K562 (cell line): ENCODE results near the gene MED19. TPM values are rescaled to one million over a fixed set of nuclear protein-coding genes. Genes with fewer than 3 reads are reported as not detected.

Source experiments
- BACH1 ChIP-seq: fragments of 200-800 bp; sonication (Bioruptor generic); IDR thresholded peaks from 2 replicates; pipeline ENCODE4 v1.6.1; 2016; ENCODE audit warnings: missing genetic modification characterization, missing compliant biosample characterization
- GABPB2 ChIP-seq: fragments of 250-450 bp; sonication (Bioruptor Pico); conservative IDR thresholded peaks from 2 replicates; pipeline ENCODE4 v1.5.1; 2021; ENCODE audit warnings: mild to moderate bottlenecking
- HOXB6 ChIP-seq: fragments of 250-450 bp; sonication (Bioruptor Pico); IDR thresholded peaks from 2 replicates; pipeline ENCODE4 v1.5.1; 2022; ENCODE audit warnings: mild to moderate bottlenecking, borderline replicate concordance
- ILF3 ChIP-seq: fragments of 450-650 bp; IDR thresholded peaks from 2 replicates; pipeline ENCODE4 v1.6.1; 2018; ENCODE audit warnings: antibody characterized with exemption, mild to moderate bottlenecking, moderate library complexity, borderline replicate concordance
- KDM1A ChIP-seq, 2 experiments: fragments of 450-650 bp; IDR thresholded peaks; 2 replicates each; pipeline ENCODE4 v1.6.1; 2016; ENCODE audit warnings: mild to moderate bottlenecking in 2 of 2
- KDM4B ChIP-seq, 2 experiments: fragments of 450-650 bp in 1 of 2; sonication (generic) in 1 of 2; IDR thresholded peaks; 2 replicates each; pipeline ENCODE4 v1.6.1; 2016 to 2017; ENCODE audit warnings: borderline replicate concordance in 2 of 2, antibody characterized with exemption in 1 of 2, low read depth in 1 of 2, mild to moderate bottlenecking in 1 of 2
- MXI1 ChIP-seq: IDR thresholded peaks from 2 replicates; pipeline ENCODE4 v1.6.1; 2011; ENCODE audit warnings: low read depth, mild to moderate bottlenecking, improper control_type of control experiment, low read length
- NONO ChIP-seq, 2 experiments: fragments of 200-400 bp in 1 of 2; fragments of 450-650 bp in 1 of 2; formaldehyde crosslinking in 1 of 2; IDR thresholded peaks; 2 replicates each; pipeline ENCODE4 v1.6.1; 2017; ENCODE audit warnings: low read depth in 2 of 2, mild to moderate bottlenecking in 2 of 2, moderate library complexity in 2 of 2, low read length in 1 of 2
- PML ChIP-seq: IDR thresholded peaks from 2 replicates; pipeline ENCODE4 v1.6.1; 2012; ENCODE audit warnings: low read length, inconsistent platforms
- RCOR1 ChIP-seq, 2 experiments: IDR thresholded peaks; 2 replicates each; pipeline ENCODE4 v1.6.1; 2012; ENCODE audit warnings: low read depth in 2 of 2, low read length in 2 of 2, borderline replicate concordance in 1 of 2, improper control_type of control experiment in 1 of 2
- SETDB1 ChIP-seq: IDR thresholded peaks from one replicate; pipeline ENCODE4 v1.6.1; 2012; ENCODE audit warnings: low read length, control low read depth, inconsistent platforms
- SIN3A ChIP-seq, 2 experiments: fragments of 150-350 bp in 1 of 2; IDR thresholded peaks; 2 replicates each; pipeline ENCODE4 v1.6.1; 2011 to 2016; ENCODE audit warnings: borderline replicate concordance in 2 of 2, low read depth in 2 of 2, low read length in 2 of 2, mild to moderate bottlenecking in 2 of 2, moderate library complexity in 2 of 2; ENCODE audit not compliant: control insufficient read depth in 1 of 2
- TRIM24 ChIP-seq, 2 experiments: fragments of 450-650 bp; IDR thresholded peaks; 2 replicates each; pipeline ENCODE4 v1.6.1; 2016
- polyA plus RNA-seq, 8 experiments: library from polyadenylated mRNA; depleted of rRNA in 4 of 8; stranded (reverse) in 5 of 8; unstranded in 3 of 8; fragments of >200 nt; fragmentation: Nextera tagmentation in 2 of 8; fragmentation: Illumina TruSeq in 1 of 8; extraction: Ambion mirVana in 2 of 8; extraction: Trizol in 1 of 8; gene quantifications; 2 replicates each; pipeline versions ENCODE4 v1.2.1 to v1.2.3, GENCODE V29; 2011 to 2014; ENCODE audit warnings: inconsistent platforms in 1 of 8, missing spikeins in 1 of 8
- total RNA-seq, 7 experiments: library from RNA; depleted of rRNA in 6 of 7; stranded (reverse); fragments of >200 nt in 6 of 7; fragmentation: Illumina TruSeq in 2 of 7; extraction: Trizol in 2 of 7; gene quantifications; 2 replicates each; pipeline versions ENCODE4 v1.2.1 to v1.2.3, GENCODE V29; 2011 to 2021; ENCODE audit warnings: low replicate concordance in 1 of 7
- TF ChIP-seq, protein P1 (sequence below): fragments of 250-450 bp; sonication (Bioruptor Pico); IDR thresholded peaks from 2 replicates; pipeline ENCODE4 v1.4.0; 2020; ENCODE audit warnings: mild to moderate bottlenecking, moderate library complexity
- TF ChIP-seq, protein P2 (sequence below): conservative IDR thresholded peaks from 2 replicates; pipeline ENCODE4 v1.6.1; 2011; ENCODE audit warnings: low read depth, mild to moderate bottlenecking, low read length; ENCODE audit not compliant: control insufficient read depth
- TF ChIP-seq, protein P3 (sequence below): fragments of 250-450 bp; sonication (Bioruptor Pico); IDR thresholded peaks from 2 replicates; pipeline ENCODE4 v1.4.0; 2020; ENCODE audit warnings: borderline replicate concordance

The MED19 gene
- total and polyA plus RNA-seq, 9 of the 15 experiments (the other 6 are each of a cell fraction or from before 2014, with no cell fraction given) = 7.3 to 23.5 (median 15.0) TPM

DNA sequence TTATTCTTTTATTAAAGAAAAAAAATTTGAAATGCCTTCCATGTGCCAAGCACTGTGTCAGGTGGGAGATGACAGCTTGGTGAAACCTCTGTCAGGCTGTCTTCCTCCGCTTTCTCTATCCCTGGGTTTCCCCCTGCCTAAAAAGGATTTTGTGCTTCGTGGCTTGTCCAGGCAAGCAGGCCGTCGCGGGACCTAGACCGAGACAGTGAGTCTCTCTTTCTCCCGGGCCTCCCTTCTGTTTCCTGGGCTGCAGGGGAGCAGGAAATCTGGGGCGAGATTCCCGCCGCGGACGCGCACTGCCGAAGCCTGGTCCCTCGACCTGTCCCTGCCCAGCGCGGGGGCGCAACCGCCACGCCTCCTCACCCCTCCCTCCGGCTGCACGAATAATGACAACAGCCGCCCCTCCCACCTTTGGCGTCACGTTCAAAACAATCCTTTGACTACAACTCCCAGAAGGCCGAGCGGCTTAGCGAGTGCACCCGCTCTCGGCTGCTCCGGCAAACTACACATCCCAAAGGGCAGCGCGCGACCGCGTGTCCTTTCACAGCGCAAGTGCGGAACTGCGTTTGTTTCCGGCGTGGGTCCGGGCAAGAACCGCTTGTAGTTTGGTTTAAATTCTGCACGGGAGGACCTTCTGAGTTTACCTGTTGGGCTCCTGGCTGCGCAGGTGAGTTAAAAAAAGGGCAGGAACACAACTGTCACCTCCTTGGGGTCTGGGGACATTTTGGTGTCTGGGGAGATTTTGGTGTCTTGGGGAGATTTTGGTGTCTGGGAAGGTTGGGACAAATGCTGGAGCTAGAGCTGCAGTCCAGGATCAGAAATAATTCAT, 54.6 kb downstream of the MED19 start, which contains the start of gene CLP1 (continued):
- TF ChIP-seq BACH1 (tag) (no peak), RCOR1 (IDR thresholded peaks at IDR 0.05; ENCODE audit: borderline replicate concordance in 1 of 2, low read depth in 2 of 2, low read length in 2 of 2) (peak in 1 of 2 experiments; percentile 14; a peak in 1 of 4 replicates), TRIM24 (IDR thresholded peaks at IDR 0.05) (no peak), MXI1 (peak; percentile 94), ILF3 (no peak), GABPB2 (CRISPR knock-in tag) (no peak), PML (no peak; the same call in none of the 2 replicates), KDM4B (IDR thresholded peaks at IDR 0.05; ENCODE audit: borderline replicate concordance in 2 of 2, low read depth in 1 of 2) (peak in 1 of 2 experiments; percentile 84; a peak in 1 of 4 replicates), HOXB6 (CRISPR knock-in tag) (no peak), NONO (IDR thresholded peaks at IDR 0.05; ENCODE audit: low read depth in 2 of 2, low read length in 1 of 2) (no peak), SIN3A (IDR thresholded peaks at IDR 0.05; ENCODE audit: borderline replicate concordance in 2 of 2, control insufficient read depth in 1 of 2, low read depth in 2 of 2, low read length in 2 of 2) (peak; percentile 86 to 94; a peak in 3 of 4 replicates), SETDB1 (no peak), KDM1A (IDR thresholded peaks at IDR 0.05) (peak in 1 of 2 experiments; percentile 47; a peak in 3 of 4 replicates)
- TF ChIP-seq, protein P1, sequence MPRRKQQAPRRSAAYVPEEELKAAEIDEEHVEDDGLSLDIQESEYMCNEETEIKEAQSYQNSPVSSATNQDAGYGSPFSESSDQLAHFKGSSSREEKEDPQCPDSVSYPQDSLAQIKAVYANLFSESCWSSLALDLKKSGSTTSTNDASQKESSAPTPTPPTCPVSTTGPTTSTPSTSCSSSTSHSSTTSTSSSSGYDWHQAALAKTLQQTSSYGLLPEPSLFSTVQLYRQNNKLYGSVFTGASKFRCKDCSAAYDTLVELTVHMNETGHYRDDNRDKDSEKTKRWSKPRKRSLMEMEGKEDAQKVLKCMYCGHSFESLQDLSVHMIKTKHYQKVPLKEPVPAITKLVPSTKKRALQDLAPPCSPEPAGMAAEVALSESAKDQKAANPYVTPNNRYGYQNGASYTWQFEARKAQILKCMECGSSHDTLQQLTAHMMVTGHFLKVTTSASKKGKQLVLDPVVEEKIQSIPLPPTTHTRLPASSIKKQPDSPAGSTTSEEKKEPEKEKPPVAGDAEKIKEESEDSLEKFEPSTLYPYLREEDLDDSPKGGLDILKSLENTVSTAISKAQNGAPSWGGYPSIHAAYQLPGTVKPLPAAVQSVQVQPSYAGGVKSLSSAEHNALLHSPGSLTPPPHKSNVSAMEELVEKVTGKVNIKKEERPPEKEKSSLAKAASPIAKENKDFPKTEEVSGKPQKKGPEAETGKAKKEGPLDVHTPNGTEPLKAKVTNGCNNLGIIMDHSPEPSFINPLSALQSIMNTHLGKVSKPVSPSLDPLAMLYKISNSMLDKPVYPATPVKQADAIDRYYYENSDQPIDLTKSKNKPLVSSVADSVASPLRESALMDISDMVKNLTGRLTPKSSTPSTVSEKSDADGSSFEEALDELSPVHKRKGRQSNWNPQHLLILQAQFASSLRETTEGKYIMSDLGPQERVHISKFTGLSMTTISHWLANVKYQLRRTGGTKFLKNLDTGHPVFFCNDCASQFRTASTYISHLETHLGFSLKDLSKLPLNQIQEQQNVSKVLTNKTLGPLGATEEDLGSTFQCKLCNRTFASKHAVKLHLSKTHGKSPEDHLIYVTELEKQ = no peak
- TF ChIP-seq, protein P2, sequence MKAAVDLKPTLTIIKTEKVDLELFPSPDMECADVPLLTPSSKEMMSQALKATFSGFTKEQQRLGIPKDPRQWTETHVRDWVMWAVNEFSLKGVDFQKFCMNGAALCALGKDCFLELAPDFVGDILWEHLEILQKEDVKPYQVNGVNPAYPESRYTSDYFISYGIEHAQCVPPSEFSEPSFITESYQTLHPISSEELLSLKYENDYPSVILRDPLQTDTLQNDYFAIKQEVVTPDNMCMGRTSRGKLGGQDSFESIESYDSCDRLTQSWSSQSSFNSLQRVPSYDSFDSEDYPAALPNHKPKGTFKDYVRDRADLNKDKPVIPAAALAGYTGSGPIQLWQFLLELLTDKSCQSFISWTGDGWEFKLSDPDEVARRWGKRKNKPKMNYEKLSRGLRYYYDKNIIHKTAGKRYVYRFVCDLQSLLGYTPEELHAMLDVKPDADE = peak; percentile 99
- TF ChIP-seq, protein P3, sequence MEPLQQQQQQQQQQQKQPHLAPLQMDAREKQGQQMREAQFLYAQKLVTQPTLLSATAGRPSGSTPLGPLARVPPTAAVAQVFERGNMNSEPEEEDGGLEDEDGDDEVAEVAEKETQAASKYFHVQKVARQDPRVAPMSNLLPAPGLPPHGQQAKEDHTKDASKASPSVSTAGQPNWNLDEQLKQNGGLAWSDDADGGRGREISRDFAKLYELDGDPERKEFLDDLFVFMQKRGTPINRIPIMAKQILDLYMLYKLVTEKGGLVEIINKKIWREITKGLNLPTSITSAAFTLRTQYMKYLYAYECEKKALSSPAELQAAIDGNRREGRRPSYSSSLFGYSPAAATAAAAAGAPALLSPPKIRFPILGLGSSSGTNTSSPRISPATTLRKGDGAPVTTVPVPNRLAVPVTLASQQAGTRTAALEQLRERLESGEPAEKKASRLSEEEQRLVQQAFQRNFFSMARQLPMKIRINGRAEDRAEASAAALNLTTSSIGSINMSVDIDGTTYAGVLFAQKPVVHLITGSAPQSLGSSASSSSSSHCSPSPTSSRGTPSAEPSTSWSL (CRISPR knock-in tag) = no peak
